AG09309 (cell line): ENCODE data around the gene GBF1.

Experiments used
- DNase-seq: peaks from one replicate; pipeline ENCODE4 v3.0.0-alpha.2; 2010; ENCODE audit warnings: low read depth
- H3K4me3 ChIP-seq: 2 replicates; pipeline ENCODE4 v1.5.1; 2011; ENCODE audit warnings: mild to moderate bottlenecking, low read depth, low read length, moderate library complexity; ENCODE audit not compliant: control insufficient read depth
- CTCF ChIP-seq: IDR thresholded peaks from 2 replicates; pipeline ENCODE4 v1.5.1; 2011; ENCODE audit warnings: mild to moderate bottlenecking, low read depth, low read length, inconsistent platforms; ENCODE audit not compliant: insufficient read depth, control insufficient read depth; ENCODE audit errors: missing control alignments

Gene GBF1

GRCh38 chr10:102311025-102311420 is 65.7 kb downstream of the GBF1 start:
- no peak for DNase-seq
- no peak overlapping the region for H3K4me3 ChIP-seq

GRCh38 chr10:102312683-102313082 is 67.4 kb downstream of the GBF1 start:
- no peak for DNase-seq
- no peak overlapping the region for H3K4me3 ChIP-seq
- TF ChIP-seq CTCF = no peak

More at GRCh38 chr10:102311025-102311420, 65.7 kb downstream of the GBF1 start:
- TF ChIP-seq CTCF = no peak

GRCh38 chr10:102313221-102313896 is 68.0 kb downstream of the GBF1 start:
- TF ChIP-seq CTCF = no peak
- no peak overlapping the region for H3K4me3 ChIP-seq
- no peak for DNase-seq

- DNase-seq = no peak
- H3K4me3 ChIP-seq = no peak overlapping the region
- TF ChIP-seq CTCF = no peak
These were observed 69.5 kb downstream of the GBF1 start for GRCh38 chr10:102314801-102315200.

- no peak overlapping the region for H3K4me3 ChIP-seq
- no peak for DNase-seq
- TF ChIP-seq CTCF = no peak
These were observed 71.1 kb downstream of the GBF1 start for GRCh38 chr10:102316421-102316820.

GRCh38 chr10:102322914-102323313 is 77.6 kb downstream of the GBF1 start:
- DNase-seq = no peak
- no peak overlapping the region for H3K4me3 ChIP-seq

More at GRCh38 chr10:102322914-102323313, 77.6 kb downstream of the GBF1 start:
- no peak for TF ChIP-seq CTCF
